Panc1 (cell line): ENCODE results near the gene DUS1L. TPM values are rescaled to one million over a fixed set of nuclear protein-coding genes. Genes with fewer than 3 reads are reported as not detected.
A peak's percentile ranks its signal among the peaks of the same experiment; 100 is the strongest.

ENCODE experiments used
- ATAC-seq: fragments of 200-7000 bp; cut with Tn5 transposase; 2 replicates; pipeline ENCODE4 v1.9.1; 2020; ENCODE audit warnings: mild to moderate bottlenecking, moderate library complexity
- BruUV-seq: library from RNA; stranded (reverse); fragments of 400-500 nt; replicated peaks from 2 replicates; lab custom pipeline; 2021; lab: Mats Ljungman, UMichigan
- CTCF ChIA-PET: fragments of 300-600 bp; sonication (Branson Sonifier 250); formaldehyde crosslinking; loops from one replicate; lab custom pipeline; 2022; ENCODE audit warnings: antibody characterized with exemption; lab: Charles Lee
- POLR2A ChIA-PET: fragments of 300-600 bp; sonication (Branson Sonifier 250); formaldehyde crosslinking; loops from one replicate; lab custom pipeline; 2022; ENCODE audit warnings: antibody characterized with exemption; lab: Charles Lee
- DNase-seq: peaks from one replicate; pipeline ENCODE4 v3.0.0-alpha.2; 2010; ENCODE audit warnings: low read depth, low spot score
- H3K27ac ChIP-seq: 2 replicates; pipeline ENCODE4 v1.5.1; 2011; ENCODE audit warnings: mild to moderate bottlenecking, low read length, inconsistent platforms
- H3K27me3 ChIP-seq: fragments of 200-500 bp; sonication (Bioruptor generic); 2 replicates; pipeline ENCODE4 v1.6.0; 2014; ENCODE audit warnings: low read length, inconsistent platforms; ENCODE audit not compliant: control insufficient read depth, insufficient read depth
- H3K36me3 ChIP-seq: fragments of 200-500 bp; sonication (Bioruptor generic); 2 replicates; pipeline ENCODE4 v1.5.1; 2014; ENCODE audit warnings: inconsistent platforms, mild to moderate bottlenecking, low read length, moderate library complexity; ENCODE audit not compliant: control insufficient read depth, insufficient read depth
- H3K4me1 ChIP-seq: 2 replicates; pipeline ENCODE4 v1.5.1; 2011; ENCODE audit warnings: inconsistent platforms, mild to moderate bottlenecking, low read length, moderate library complexity; ENCODE audit not compliant: control insufficient read depth, insufficient read depth
- H3K4me3 ChIP-seq, 2 experiments: 2 replicates each; pipeline ENCODE4 v1.5.1; 2011 to 2012; ENCODE audit warnings: low read depth in 2 of 2, low read length in 2 of 2, mild to moderate bottlenecking in 2 of 2, inconsistent platforms in 1 of 2, moderate library complexity in 1 of 2
- H3K9me3 ChIP-seq: fragments of 200-500 bp; sonication (Bioruptor generic); 2 replicates; pipeline ENCODE4 v1.5.1; 2014; ENCODE audit warnings: low read depth, mild to moderate bottlenecking, inconsistent platforms, low read length, moderate library complexity; ENCODE audit not compliant: control insufficient read depth, insufficient read depth
- CTCF ChIP-seq: fragments of 450-650 bp; IDR thresholded peaks from 2 replicates; pipeline ENCODE4 v1.5.1; 2017; ENCODE audit warnings: mild to moderate bottlenecking
- POLR2AphosphoS5 ChIP-seq: IDR thresholded peaks from 2 replicates; pipeline ENCODE4 v1.6.1; 2012; ENCODE audit warnings: mild to moderate bottlenecking, low read depth, low read length, moderate library complexity
- REST ChIP-seq, 2 experiments: IDR thresholded peaks; 2 replicates each; pipeline ENCODE4 v1.6.1; 2011 to 2012; ENCODE audit warnings: low read depth in 2 of 2, control low read depth in 1 of 2, low read length in 1 of 2, mild to moderate bottlenecking in 1 of 2, moderate library complexity in 1 of 2; ENCODE audit not compliant: insufficient read depth in 1 of 2
- SIN3A ChIP-seq: IDR thresholded peaks from 2 replicates; pipeline ENCODE4 v1.6.1; 2012; ENCODE audit warnings: low read depth, mild to moderate bottlenecking, low read length, moderate library complexity, borderline replicate concordance; ENCODE audit not compliant: insufficient read depth
- TCF7L2 ChIP-seq: IDR thresholded peaks from 2 replicates; pipeline ENCODE4 v1.6.1; 2011; ENCODE audit warnings: mild to moderate bottlenecking, low read depth, low read length, inconsistent platforms
- in situ Hi-C: cut with HindIII; loops from 2 replicates; pipeline ENCODE4 v1.10.0; 2016; ENCODE audit warnings: low sequenced_read_pairs, low pct_unique_long_range_greater_than_20kb
- intact Hi-C: fragments of 100-400 bp; cut with micrococcal nuclease; formaldehyde crosslinking; loops from one replicate; pipeline ENCODE4 v1.10.0; 2022; ENCODE audit not compliant: unreplicated experiment
- total RNA-seq: library from RNA; stranded (reverse); gene quantifications from one replicate; pipeline ENCODE4 v1.2.1, GENCODE V29; 2021; ENCODE audit not compliant: unreplicated experiment

The DUS1L gene
- total RNA-seq, 1 experiment from 2014 or later: 115 TPM

- Histone ChIP-seq H3K27me3 (no peaks in the 10 kb centered on the region), H3K36me3 (peaks cover 6% of the 10 kb centered on the region), H3K9me3 (no peaks in the 10 kb centered on the region), H3K4me3 (no peak overlapping the region), H3K27ac (no peak overlapping the region), H3K4me1 (peaks cover 18% of the 10 kb centered on the region)
- no peak for DNase-seq
- BruUV-seq: no TSS peak
- intact Hi-C loops: no loop called here
- ChIA-PET POLR2A (no interaction called here), CTCF (no interaction called here)
- TF ChIP-seq TCF7L2 (no peak), REST (IDR thresholded peaks at IDR 0.05; ENCODE audit: insufficient read depth in 1 of 2, low read depth in 2 of 2, low read length in 1 of 2) (no peak), SIN3A (no peak), CTCF (no peak; the same call in 1 of the 2 replicates), POLR2AphosphoS5 (no peak; the same call in 1 of the 2 replicates)
- in situ Hi-C loops: loop anchor here (10.0 kb wide), 1 partner anchor 76 kb away; no protein-coding TSS in a partner anchor
- peak; percentile 6; the same call in 1 of the 2 replicates for ATAC-seq
Observed at GRCh38 chr17:82058230-82058854, 7.3 kb downstream of the DUS1L start.

GRCh38 chr17:82056729-82057621, 8.6 kb downstream of the DUS1L start:
- DNase-seq: no peak
- TSS peak; percentile 89 for BruUV-seq
- ChIA-PET CTCF (interaction anchor here (1.1 to 1.6 kb wide), 2 partner anchors 19 to 27 kb away, joined by 4 to 7 read pairs; partner anchors contain the start of gene DCXR), POLR2A (no interaction called here)
- no peak overlapping the region for H3K27ac ChIP-seq
- TF ChIP-seq POLR2AphosphoS5 (0 out of 2 replicates have a peak, but pooled peaks have one; percentile 7), REST (IDR thresholded peaks at IDR 0.05; ENCODE audit: insufficient read depth in 1 of 2, low read depth in 2 of 2, low read length in 1 of 2) (no peak), CTCF (no peak), SIN3A (no peak), TCF7L2 (no peak)
- in situ Hi-C loops: loop anchor here (10.0 kb wide), 1 partner anchor 78 kb away; no protein-coding TSS in a partner anchor
- H3K36me3 ChIP-seq: peaks cover 12% of the 10 kb centered on the region
- H3K9me3 ChIP-seq: no peaks in the 10 kb centered on the region
- H3K27me3 ChIP-seq: no peaks in the 10 kb centered on the region
- intact Hi-C loops: no loop called here
- no peak overlapping the region for H3K4me3 ChIP-seq
- peaks cover 26% of the 10 kb centered on the region for H3K4me1 ChIP-seq
- ATAC-seq: peak; percentile 44
